Neural crest cell (in vitro differentiated cells): ENCODE results near the gene PTPRG. TPM values are rescaled to one million over a fixed set of nuclear protein-coding genes. Genes with fewer than 3 reads are reported as not detected.

ENCODE experiments used
- DNase-seq: peaks from one replicate; pipeline ENCODE4 v3.0.0; 2021; ENCODE audit warnings: low read depth, mixed read lengths, low spot score
- H3K27ac Mint-ChIP-seq: one replicate; pipeline ENCODE4 v1.8.0; 2021; ENCODE audit warnings: mild to moderate bottlenecking, mixed read lengths; ENCODE audit not compliant: unreplicated experiment
- H3K27me3 Mint-ChIP-seq: 2 replicates; pipeline ENCODE4 v1.8.0; 2021; ENCODE audit warnings: low read depth, mild to moderate bottlenecking, mixed read lengths
- H3K36me3 Mint-ChIP-seq: 2 replicates; pipeline ENCODE4 v1.8.0; 2021; ENCODE audit warnings: low read depth, mild to moderate bottlenecking, mixed read lengths
- H3K4me1 Mint-ChIP-seq: 2 replicates; pipeline ENCODE4 v1.8.0; 2021; ENCODE audit warnings: mixed read lengths
- H3K4me3 Mint-ChIP-seq: one replicate; pipeline ENCODE4 v1.8.0; 2021; ENCODE audit warnings: mild to moderate bottlenecking, mixed read lengths
- H3K9me3 Mint-ChIP-seq: 2 replicates; pipeline ENCODE4 v1.8.0; 2021; ENCODE audit warnings: mixed read lengths
- CTCF ChIP-seq: fragments of 200-600 bp; sonication (generic); conservative IDR thresholded peaks from 2 replicates; pipeline ENCODE4 v1.5.0; 2021; ENCODE audit warnings: antibody characterized with exemption, mild to moderate bottlenecking
- total RNA-seq: library from RNA; stranded (reverse); gene quantifications from 2 replicates; pipeline ENCODE4 v1.2.1, GENCODE V29; 2021

PTPRG gene
- total RNA-seq, 1 donor from 2014 or later: 41.2 TPM

DNA sequence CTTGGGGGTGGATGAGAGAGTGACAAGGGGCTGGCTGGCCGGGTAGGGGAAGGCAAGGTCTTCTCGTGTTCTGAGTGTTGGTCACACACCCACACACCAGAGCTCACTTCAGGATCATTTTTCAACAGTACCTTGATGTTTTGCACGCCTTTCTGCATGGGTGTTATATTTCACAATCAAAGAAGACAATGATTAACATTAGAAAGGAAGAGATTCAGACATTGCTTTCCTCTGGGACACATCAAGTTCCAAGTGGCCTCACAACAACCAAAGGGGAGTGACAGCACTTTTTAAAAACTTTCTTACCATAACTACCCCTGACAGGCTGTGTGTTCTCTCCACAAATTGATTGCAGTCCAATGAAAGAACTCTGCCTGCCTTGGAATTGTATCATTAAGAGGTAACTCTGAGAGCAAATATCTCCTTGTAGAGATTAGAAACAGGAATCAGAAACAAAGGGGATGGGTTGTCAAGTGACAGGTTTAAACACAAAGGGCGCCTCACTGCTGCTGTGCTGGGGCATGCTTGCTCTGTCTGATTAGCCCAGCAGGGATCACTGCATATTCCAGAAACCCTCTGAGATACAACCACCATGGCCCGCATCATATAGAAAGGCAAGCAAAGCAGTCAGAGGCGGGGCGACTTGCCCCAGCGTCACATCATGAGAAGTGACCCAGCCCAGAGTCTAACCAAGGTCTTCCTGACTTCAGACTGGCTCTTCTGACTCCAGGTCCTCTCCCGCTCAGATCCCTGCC lies 581.1 kb downstream of the PTPRG start:
- TF ChIP-seq CTCF: no peak
- Mint-ChIP-seq H3K27ac (peak overlapping the region; percentile 82), H3K4me3 (no peak overlapping the region), H3K36me3 (peaks cover 18% of the 10 kb centered on the region), H3K4me1 (peaks cover 18% of the 10 kb centered on the region), H3K27me3 (no peaks in the 10 kb centered on the region), H3K9me3 (peaks cover 4% of the 10 kb centered on the region)
- DNase-seq: no peak

- Mint-ChIP-seq H3K36me3 (peaks cover 12% of the 10 kb centered on the region), H3K4me1 (peaks cover 18% of the 10 kb centered on the region), H3K4me3 (no peak overlapping the region), H3K27me3 (no peaks in the 10 kb centered on the region), H3K9me3 (peaks cover 4% of the 10 kb centered on the region), H3K27ac (no peak overlapping the region)
- no peak for TF ChIP-seq CTCF
- DNase-seq: no peak
Observed at GRCh38 chr3:62143843-62144450, 582.6 kb downstream of the PTPRG start.

DNA sequence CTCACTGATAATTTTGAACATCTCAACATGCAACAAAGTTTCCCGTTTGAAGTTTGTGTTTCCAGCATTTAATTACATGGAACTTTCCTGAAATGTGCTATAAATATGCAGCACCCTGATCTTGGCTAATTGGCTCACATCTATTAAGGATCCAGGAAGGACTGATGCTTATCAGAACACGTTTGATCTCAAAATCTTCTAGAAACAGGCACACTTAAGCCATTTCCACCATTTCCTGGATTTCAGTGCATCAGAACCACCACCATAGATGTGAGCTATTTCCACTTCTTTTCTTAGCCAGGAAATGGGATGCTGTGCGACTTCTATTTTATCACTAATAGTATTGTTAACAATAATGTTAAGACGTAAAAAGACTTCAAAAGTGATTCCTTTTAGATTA lies 583.1 kb downstream of the PTPRG start:
- H3K4me3 Mint-ChIP-seq: no peak overlapping the region
- TF ChIP-seq CTCF: no peak
- no peak overlapping the region for H3K27ac Mint-ChIP-seq
- DNase-seq: no peak
- peaks cover 18% of the 10 kb centered on the region for H3K4me1 Mint-ChIP-seq
- H3K36me3 Mint-ChIP-seq: peaks cover 12% of the 10 kb centered on the region
- H3K9me3 Mint-ChIP-seq: peaks cover 4% of the 10 kb centered on the region
- H3K27me3 Mint-ChIP-seq: no peaks in the 10 kb centered on the region

GRCh38 chr3:62145086-62145757 lies 583.9 kb downstream of the PTPRG start:
- Mint-ChIP-seq H3K36me3 (peaks cover 8% of the 10 kb centered on the region), H3K9me3 (peaks cover 4% of the 10 kb centered on the region), H3K4me1 (peaks cover 18% of the 10 kb centered on the region)

DNA sequence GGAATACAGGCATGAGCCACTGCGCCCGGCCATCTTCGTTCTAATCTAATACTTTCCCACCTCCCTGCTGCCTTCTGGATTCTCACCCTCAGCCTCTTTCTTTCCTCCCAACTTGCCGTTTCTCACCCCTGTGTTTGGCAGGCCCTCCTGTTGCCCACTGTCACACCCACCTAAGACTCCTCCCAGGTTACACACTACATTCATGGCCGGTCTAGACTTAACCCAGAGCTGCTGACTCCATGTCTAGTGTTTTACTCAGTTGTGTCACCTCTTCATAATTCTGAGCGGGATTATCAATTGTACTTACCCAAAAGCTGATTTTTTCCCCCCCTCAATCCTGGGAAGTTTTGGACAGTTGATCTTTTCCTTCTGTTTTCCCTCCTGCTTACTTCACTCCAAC lies 588.2 kb downstream of the PTPRG start:
- H3K27me3 Mint-ChIP-seq: no peaks in the 10 kb centered on the region
- H3K9me3 Mint-ChIP-seq: no peaks in the 10 kb centered on the region
- no peaks in the 10 kb centered on the region for H3K36me3 Mint-ChIP-seq
- no peak for DNase-seq
- no peak overlapping the region for H3K27ac Mint-ChIP-seq
- H3K4me3 Mint-ChIP-seq: no peak overlapping the region
- peaks cover 4% of the 10 kb centered on the region for H3K4me1 Mint-ChIP-seq
- no peak for TF ChIP-seq CTCF

More at GRCh38 chr3:62145086-62145757, 583.9 kb downstream of the PTPRG start:
- no peak for DNase-seq
- TF ChIP-seq CTCF: no peak
- Mint-ChIP-seq H3K4me3 (no peak overlapping the region), H3K27ac (no peak overlapping the region), H3K27me3 (no peaks in the 10 kb centered on the region)
